WTC11 (cell line): Measurements from ENCODE around the gene C1QC. TPM values are rescaled to one million over a fixed set of nuclear protein-coding genes. Genes with fewer than 3 reads are reported as not detected.

Source experiments
- ATAC-seq: fragments of 200-7000 bp; cut with Tn5 transposase; 2 replicates; pipeline ENCODE4 v1.10.0; 2021; ENCODE audit warnings: mild to moderate bottlenecking, moderate library complexity
- CTCF ChIA-PET: fragments of 300-600 bp; sonication (Branson Sonifier 250); formaldehyde crosslinking; loops from one replicate; lab custom pipeline; 2021; ENCODE audit warnings: antibody characterized with exemption; lab: Charles Lee
- POLR2A ChIA-PET: fragments of 350-600 bp; sonication (Branson Sonifier 250); formaldehyde crosslinking; loops from one replicate; lab custom pipeline; 2021; ENCODE audit warnings: antibody characterized with exemption; lab: Charles Lee
- DNase-seq: peaks from one replicate; pipeline ENCODE4 v3.0.0; 2021; ENCODE audit warnings: low spot score
- H3K27ac Mint-ChIP-seq: 2 replicates; pipeline ENCODE4 v1.8.0; 2021; ENCODE audit warnings: mixed read lengths
- H3K27me3 Mint-ChIP-seq: 2 replicates; pipeline ENCODE4 v1.8.0; 2021; ENCODE audit warnings: low read depth, mild to moderate bottlenecking, moderate library complexity, mixed read lengths
- H3K36me3 Mint-ChIP-seq: 2 replicates; pipeline ENCODE4 v1.8.0; 2021; ENCODE audit warnings: mixed read lengths
- H3K4me1 Mint-ChIP-seq: 2 replicates; pipeline ENCODE4 v1.8.0; 2022; ENCODE audit warnings: mixed read lengths
- H3K4me3 Mint-ChIP-seq: 2 replicates; pipeline ENCODE4 v1.8.0; 2021; ENCODE audit warnings: mild to moderate bottlenecking, moderate library complexity, mixed read lengths
- H3K9me3 Mint-ChIP-seq: 2 replicates; pipeline ENCODE4 v1.8.0; 2021; ENCODE audit warnings: mixed read lengths
- AR ChIP-seq: fragments of 250-450 bp; sonication (Bioruptor Pico); IDR thresholded peaks from 2 replicates; pipeline ENCODE4 v1.9.0; 2021; ENCODE audit warnings: mild to moderate bottlenecking
- ERG ChIP-seq: fragments of 250-450 bp; sonication (Bioruptor Pico); IDR thresholded peaks from 2 replicates; pipeline ENCODE4 v1.8.0; 2021; ENCODE audit warnings: mild to moderate bottlenecking
- ESRRA ChIP-seq: sonication (generic); formaldehyde crosslinking; IDR thresholded peaks from 2 replicates; pipeline ENCODE4 v1.8.1; 2022; ENCODE audit warnings: mild to moderate bottlenecking, missing genetic modification reagents, borderline replicate concordance
- FOXP1 ChIP-seq: sonication (generic); formaldehyde crosslinking; IDR thresholded peaks from 2 replicates; pipeline ENCODE4 v1.8.0; 2022; ENCODE audit warnings: missing genetic modification reagents, mild to moderate bottlenecking, moderate library complexity, borderline replicate concordance
- FOXP4 ChIP-seq: sonication (generic); formaldehyde crosslinking; IDR thresholded peaks from 2 replicates; pipeline ENCODE4 v1.8.0; 2022; ENCODE audit warnings: mild to moderate bottlenecking, missing genetic modification reagents
- GRHL2 ChIP-seq: fragments of 250-450 bp; sonication (Bioruptor Pico); IDR thresholded peaks from 2 replicates; pipeline ENCODE4 v1.8.0; 2022; ENCODE audit warnings: mild to moderate bottlenecking, moderate library complexity; ENCODE audit not compliant: insufficient replicate concordance, severe bottlenecking
- OVOL2 ChIP-seq: fragments of 250-450 bp; sonication (Bioruptor Pico); IDR thresholded peaks from 2 replicates; pipeline ENCODE4 v1.9.0; 2021; ENCODE audit warnings: mild to moderate bottlenecking, borderline replicate concordance
- PREB ChIP-seq: sonication (generic); formaldehyde crosslinking; IDR thresholded peaks from 2 replicates; pipeline ENCODE4 v1.8.1; 2022; ENCODE audit warnings: mild to moderate bottlenecking, missing genetic modification reagents, moderate library complexity, borderline replicate concordance
- STAT6 ChIP-seq: sonication (generic); formaldehyde crosslinking; conservative IDR thresholded peaks from 2 replicates; pipeline ENCODE4 v1.8.1; 2023; ENCODE audit warnings: mild to moderate bottlenecking, low read depth, missing genetic modification reagents, moderate library complexity
- USF1 ChIP-seq: sonication (generic); formaldehyde crosslinking; IDR thresholded peaks from 2 replicates; pipeline ENCODE4 v1.8.0; 2022; ENCODE audit warnings: mild to moderate bottlenecking, missing genetic modification reagents
- USF2 ChIP-seq: sonication (generic); formaldehyde crosslinking; IDR thresholded peaks from 2 replicates; pipeline ENCODE4 v1.8.1; 2023; ENCODE audit warnings: mild to moderate bottlenecking, missing genetic modification reagents, moderate library complexity
- ZMAT4 ChIP-seq: fragments of 250-450 bp; sonication (Bioruptor Pico); IDR thresholded peaks from 2 replicates; pipeline ENCODE4 v1.9.0; 2021; ENCODE audit warnings: mild to moderate bottlenecking
- total RNA-seq: library from RNA; stranded (reverse); gene quantifications from 3 replicates; pipeline ENCODE4 v1.2.3, GENCODE V29; 2021

C1QC gene
- total RNA-seq, 1 experiment from 2014 or later = 0.28 TPM

GRCh38 chr1:22645931-22646330 lies 2.5 kb downstream of the C1QC start (continued):
- no peak for TF ChIP-seq ERG (CRISPR knock-in tag)

- H3K4me3 Mint-ChIP-seq = no peak overlapping the region
- CTCF ChIA-PET = interaction anchor here (1.0 to 1.3 kb wide), 2 partner anchors 104 to 119 kb away, joined by 3 to 4 read pairs; no protein-coding TSS in a partner anchor
- TF ChIP-seq USF1 (CRISPR knock-in tag) (no peak), PREB (CRISPR knock-in tag) (no peak), FOXP4 (CRISPR knock-in tag) (no peak), ZMAT4 (no peak), GRHL2 (CRISPR knock-in tag) (no peak), FOXP1 (CRISPR knock-in tag) (no peak), AR (CRISPR knock-in tag) (no peak), USF2 (CRISPR knock-in tag) (no peak), ESRRA (CRISPR knock-in tag) (no peak)
- H3K27me3 Mint-ChIP-seq = 0 out of 2 replicates have a peak, but pooled peaks cover 4% of the 10 kb centered on the region
- H3K4me1 Mint-ChIP-seq = no peaks in the 10 kb centered on the region
- H3K36me3 Mint-ChIP-seq = no peaks in the 10 kb centered on the region
- H3K27ac Mint-ChIP-seq = no peak overlapping the region
- ATAC-seq = no peak
- POLR2A ChIA-PET = no interaction called here
- no peak for DNase-seq
- H3K9me3 Mint-ChIP-seq = no peaks in the 10 kb centered on the region
These were observed 3.0 kb downstream of the C1QC start for GRCh38 chr1:22646384-22646783.

GRCh38 chr1:22650089-22650693 lies 6.8 kb downstream of the C1QC start:
- ChIA-PET POLR2A (no interaction called here), CTCF (no interaction called here)
- ATAC-seq = no peak
- Mint-ChIP-seq H3K36me3 (no peaks in the 10 kb centered on the region), H3K9me3 (no peaks in the 10 kb centered on the region), H3K4me3 (no peak overlapping the region), H3K27ac (no peak overlapping the region), H3K27me3 (0 out of 2 replicates have a peak, but pooled peaks cover 4% of the 10 kb centered on the region), H3K4me1 (no peaks in the 10 kb centered on the region)
- DNase-seq = no peak
- TF ChIP-seq STAT6 (CRISPR knock-in tag) = no peak
- TF ChIP-seq ERG (CRISPR knock-in tag) = no peak
- TF ChIP-seq OVOL2 (CRISPR knock-in tag) = no peak
